Measurements from ENCODE around the gene FMNL2. TPM values are rescaled to one million over a fixed set of nuclear protein-coding genes. Genes with fewer than 3 reads are reported as not detected.

FMNL2 gene
- total RNA-seq, 4 donors from 2014 or later: 34.6 to 62.1 (median 51.3) TPM

DNA sequence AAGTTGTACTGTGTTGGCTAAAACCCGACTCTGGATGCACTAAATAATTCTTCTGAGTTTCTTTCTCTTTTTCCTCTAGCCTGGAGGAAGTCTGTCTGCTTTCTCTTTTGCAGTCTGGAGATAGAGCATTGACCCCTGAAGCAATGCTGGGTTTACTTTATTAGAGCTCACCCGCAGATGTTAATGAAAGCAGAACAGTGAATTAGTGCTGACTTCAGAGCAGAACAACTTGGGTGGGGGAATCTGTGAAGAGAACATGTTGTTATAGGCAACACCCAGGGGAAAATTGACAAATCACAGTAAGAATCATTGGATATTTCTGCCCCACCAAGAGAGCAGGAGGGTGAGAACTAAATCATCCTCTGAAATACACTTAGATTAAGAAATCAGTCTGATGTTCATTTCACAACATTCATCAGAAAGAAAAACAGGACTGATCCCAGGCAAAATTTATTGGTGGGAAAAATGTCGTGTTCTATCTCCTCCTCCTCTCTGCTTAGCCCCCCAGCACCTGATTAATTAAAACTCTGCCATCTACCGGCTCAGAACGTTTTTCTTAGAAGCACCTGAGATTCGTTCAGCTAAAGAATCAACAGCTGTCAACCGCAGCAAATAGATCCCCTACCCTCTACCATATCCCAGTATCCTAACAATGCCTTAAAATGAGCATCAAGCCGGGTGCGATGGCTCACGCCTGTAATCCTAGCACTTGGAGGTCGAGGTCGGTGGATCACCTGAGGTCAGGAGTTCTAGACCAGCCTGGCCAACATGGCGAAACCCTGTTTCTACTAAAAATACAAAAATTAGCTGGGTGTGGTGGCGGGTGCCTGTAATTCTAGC lies 165.1 kb downstream of the FMNL2 start:
- ATAC-seq (ENCODE audit: low FRiP score) (peak; percentile 78), DNase-seq (ENCODE audit: low spot score) (no peak)
- TF ChIP-seq, protein P1, sequence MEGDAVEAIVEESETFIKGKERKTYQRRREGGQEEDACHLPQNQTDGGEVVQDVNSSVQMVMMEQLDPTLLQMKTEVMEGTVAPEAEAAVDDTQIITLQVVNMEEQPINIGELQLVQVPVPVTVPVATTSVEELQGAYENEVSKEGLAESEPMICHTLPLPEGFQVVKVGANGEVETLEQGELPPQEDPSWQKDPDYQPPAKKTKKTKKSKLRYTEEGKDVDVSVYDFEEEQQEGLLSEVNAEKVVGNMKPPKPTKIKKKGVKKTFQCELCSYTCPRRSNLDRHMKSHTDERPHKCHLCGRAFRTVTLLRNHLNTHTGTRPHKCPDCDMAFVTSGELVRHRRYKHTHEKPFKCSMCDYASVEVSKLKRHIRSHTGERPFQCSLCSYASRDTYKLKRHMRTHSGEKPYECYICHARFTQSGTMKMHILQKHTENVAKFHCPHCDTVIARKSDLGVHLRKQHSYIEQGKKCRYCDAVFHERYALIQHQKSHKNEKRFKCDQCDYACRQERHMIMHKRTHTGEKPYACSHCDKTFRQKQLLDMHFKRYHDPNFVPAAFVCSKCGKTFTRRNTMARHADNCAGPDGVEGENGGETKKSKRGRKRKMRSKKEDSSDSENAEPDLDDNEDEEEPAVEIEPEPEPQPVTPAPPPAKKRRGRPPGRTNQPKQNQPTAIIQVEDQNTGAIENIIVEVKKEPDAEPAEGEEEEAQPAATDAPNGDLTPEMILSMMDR (IDR thresholded peaks at IDR 0.05): no peak

GRCh38 chr2:152500772-152501171 lies 165.8 kb downstream of the FMNL2 start:
- TF ChIP-seq, protein P1 (IDR thresholded peaks at IDR 0.05): no peak
- DNase-seq (ENCODE audit: low spot score): no peak
- no peak for ATAC-seq (ENCODE audit: low FRiP score)

DNA sequence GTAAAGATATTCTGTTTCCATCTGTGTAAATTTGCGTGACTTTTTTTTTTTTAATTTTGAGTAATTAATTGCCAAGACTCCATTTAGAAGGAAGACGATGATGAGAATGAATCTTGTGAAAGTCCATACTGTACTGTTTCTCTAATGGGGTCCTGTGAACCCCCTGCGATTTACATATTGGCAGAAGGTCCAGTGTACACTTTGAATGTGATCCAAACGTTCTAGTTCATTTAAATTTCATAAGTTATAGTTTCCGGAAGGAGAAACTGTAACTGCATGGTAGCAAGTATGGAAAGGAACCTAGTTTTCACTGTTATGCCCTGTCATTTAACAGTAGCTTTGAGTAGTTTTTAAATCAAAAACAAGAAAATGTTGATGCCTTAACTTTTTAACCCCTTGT lies 166.7 kb downstream of the FMNL2 start:
- TF ChIP-seq, protein P1 (IDR thresholded peaks at IDR 0.05): no peak
- ATAC-seq (ENCODE audit: low FRiP score) (no peak), DNase-seq (ENCODE audit: low spot score) (no peak)

GRCh38 chr2:152504618-152505017 lies 169.6 kb downstream of the FMNL2 start:
- TF ChIP-seq, protein P1 (IDR thresholded peaks at IDR 0.05): no peak
- no peak for ATAC-seq (ENCODE audit: low FRiP score)
- no peak for DNase-seq (ENCODE audit: low spot score)

GRCh38 chr2:152505495-152505906 lies 170.5 kb downstream of the FMNL2 start:
- DNase-seq (ENCODE audit: low spot score) (no peak), ATAC-seq (ENCODE audit: low FRiP score) (no peak)
- TF ChIP-seq, protein P1 (IDR thresholded peaks at IDR 0.05): no peak

- no peak for ATAC-seq (ENCODE audit: low FRiP score)
- TF ChIP-seq, protein P1 (IDR thresholded peaks at IDR 0.05): no peak
- no peak for DNase-seq (ENCODE audit: low spot score)
These were observed 171.9 kb downstream of the FMNL2 start for GRCh38 chr2:152506843-152507242.

- DNase-seq (ENCODE audit: low spot score): no peak
- ATAC-seq (ENCODE audit: low FRiP score): no peak
- TF ChIP-seq, protein P1 (IDR thresholded peaks at IDR 0.05): no peak
These were observed 172.9 kb downstream of the FMNL2 start for GRCh38 chr2:152507907-152508306.

All from omental fat pad (tissue), 4 donors.